MCF 10A (cell line): Measurements from ENCODE around the gene CDCP2. TPM values are rescaled to one million over a fixed set of nuclear protein-coding genes. Genes with fewer than 3 reads are reported as not detected.

Experiments used
- BruUV-seq: library from RNA; stranded (reverse); fragments of 400-500 nt; replicated peaks from 2 replicates; lab custom pipeline; 2021; lab: Mats Ljungman, UMichigan
- CTCF ChIA-PET: fragments of 300-600 bp; sonication (Branson Sonifier 250); formaldehyde crosslinking; extraction: SDS; loops from one replicate; lab custom pipeline; 2021; ENCODE audit warnings: antibody characterized with exemption, inconsistent platforms; lab: Yijun Ruan, JAX
- POLR2A ChIA-PET: fragments of 300-600, 350-650 bp; sonication (Branson Sonifier 250); formaldehyde crosslinking; extraction: SDS; loops from one replicate; lab custom pipeline; 2020; ENCODE audit warnings: antibody characterized with exemption, inconsistent platforms; lab: Yijun Ruan, JAX
- DNase-seq: peaks from one replicate; pipeline ENCODE4 v3.0.0-alpha.2; 2018; ENCODE audit not compliant: unreplicated experiment
- H3K27ac Mint-ChIP-seq: one replicate; pipeline ENCODE4 v1.8.0; 2022; ENCODE audit warnings: mild to moderate bottlenecking, low read depth, mixed read lengths; ENCODE audit not compliant: unreplicated experiment
- H3K27me3 Mint-ChIP-seq: one replicate; pipeline ENCODE4 v1.8.0; 2022; ENCODE audit warnings: mixed read lengths; ENCODE audit not compliant: insufficient read depth, unreplicated experiment
- H3K36me3 Mint-ChIP-seq: one replicate; pipeline ENCODE4 v1.8.0; 2022; ENCODE audit warnings: mild to moderate bottlenecking, moderate library complexity, mixed read lengths; ENCODE audit not compliant: insufficient read depth, unreplicated experiment
- H3K4me1 Mint-ChIP-seq: one replicate; pipeline ENCODE4 v1.8.0; 2022; ENCODE audit warnings: mixed read lengths; ENCODE audit not compliant: insufficient read depth, unreplicated experiment
- H3K4me3 Mint-ChIP-seq: one replicate; pipeline ENCODE4 v1.8.0; 2022; ENCODE audit warnings: mild to moderate bottlenecking, moderate library complexity, mixed read lengths; ENCODE audit not compliant: unreplicated experiment
- H3K9me3 Mint-ChIP-seq: one replicate; pipeline ENCODE4 v1.8.0; 2022; ENCODE audit warnings: mixed read lengths; ENCODE audit not compliant: unreplicated experiment
- CTCF ChIP-seq: fragments of 200-600 bp; IDR thresholded peaks from one replicate; pipeline ENCODE4 v1.8.0; 2022; ENCODE audit warnings: antibody characterized with exemption, mild to moderate bottlenecking; ENCODE audit not compliant: unreplicated experiment
- intact Hi-C: fragments of 100-400 bp; cut with micrococcal nuclease; formaldehyde crosslinking; loops from 2 replicates; pipeline ENCODE4 v1.14.1; 2022
- total RNA-seq: library from RNA; stranded (reverse); gene quantifications from 2 replicates; pipeline ENCODE4 v1.2.3, GENCODE V29; 2022

CDCP2 gene
- total RNA-seq, 1 experiment from 2014 or later, result not detected

- H3K4me1 Mint-ChIP-seq, result peaks cover 33% of the 10 kb centered on the region
- no peaks in the 10 kb centered on the region for H3K36me3 Mint-ChIP-seq
- H3K4me3 Mint-ChIP-seq, result no peak overlapping the region
- no peaks in the 10 kb centered on the region for H3K27me3 Mint-ChIP-seq
- ChIA-PET POLR2A (no interaction called here), CTCF (no interaction called here)
- BruUV-seq, result no TSS peak
- intact Hi-C loops, result no loop called here
- no peaks in the 10 kb centered on the region for H3K9me3 Mint-ChIP-seq
- TF ChIP-seq CTCF, result no peak
- no peak for DNase-seq
- H3K27ac Mint-ChIP-seq, result no peak overlapping the region
Measured at GRCh38 chr1:54156201-54156600, 3.4 kb upstream of the CDCP2 start.

- intact Hi-C loops, result no loop called here
- peak; percentile 88 for DNase-seq
- POLR2A ChIA-PET, result interaction anchor here (0.6 to 2.0 kb wide), 3 partner anchors 21 to 733 kb away, joined by 3 to 9 read pairs (median 3); partner anchors contain the start of genes CYB5RL and MRPL37
- Mint-ChIP-seq H3K27me3 (no peaks in the 10 kb centered on the region), H3K4me1 (peaks cover 30% of the 10 kb centered on the region), H3K36me3 (no peaks in the 10 kb centered on the region), H3K9me3 (no peaks in the 10 kb centered on the region), H3K4me3 (no peak overlapping the region), H3K27ac (no peak overlapping the region)
- no peak for TF ChIP-seq CTCF
- CTCF ChIA-PET, result interaction anchor here (0.6 kb wide), 1 partner anchor 241 kb away, joined by 4 read pairs; no protein-coding TSS in a partner anchor
- BruUV-seq, result no TSS peak
Measured at GRCh38 chr1:54153535-54154439, 987 bp upstream of the CDCP2 start.

GRCh38 chr1:54151013-54151412, 1.8 kb downstream of the CDCP2 start:
- POLR2A ChIA-PET, result no interaction called here
- Mint-ChIP-seq H3K4me3 (no peak overlapping the region), H3K36me3 (no peaks in the 10 kb centered on the region), H3K4me1 (peaks cover 17% of the 10 kb centered on the region), H3K27me3 (no peaks in the 10 kb centered on the region), H3K27ac (no peak overlapping the region), H3K9me3 (no peaks in the 10 kb centered on the region)
- TF ChIP-seq CTCF, result no peak
- DNase-seq, result no peak
- BruUV-seq, result no TSS peak
- intact Hi-C loops, result no loop called here
- CTCF ChIA-PET, result interaction anchor here (0.5 to 0.6 kb wide), 3 partner anchors 9 to 487 kb away, joined by 3 to 4 read pairs (median 3); no protein-coding TSS in a partner anchor

GRCh38 chr1:54149734-54150133, 3.1 kb downstream of the CDCP2 start:
- H3K9me3 Mint-ChIP-seq, result no peaks in the 10 kb centered on the region
- CTCF ChIA-PET, result no interaction called here

More at GRCh38 chr1:54149734-54150133, 3.1 kb downstream of the CDCP2 start:
- DNase-seq, result no peak
- Mint-ChIP-seq H3K27ac (no peak overlapping the region), H3K36me3 (no peaks in the 10 kb centered on the region), H3K4me1 (peaks cover 17% of the 10 kb centered on the region), H3K4me3 (no peak overlapping the region), H3K27me3 (no peaks in the 10 kb centered on the region)
- BruUV-seq, result no TSS peak
- no peak for TF ChIP-seq CTCF
- POLR2A ChIA-PET, result no interaction called here
- intact Hi-C loops, result no loop called here
